Measurements from ENCODE around the gene ARMC2.
"Not testable (repeated sequence)": the region's sequence is repeated elsewhere in the genome, so short reads cannot be mapped to it uniquely, and the experiment has no call there.

The ARMC2 gene

DNA sequence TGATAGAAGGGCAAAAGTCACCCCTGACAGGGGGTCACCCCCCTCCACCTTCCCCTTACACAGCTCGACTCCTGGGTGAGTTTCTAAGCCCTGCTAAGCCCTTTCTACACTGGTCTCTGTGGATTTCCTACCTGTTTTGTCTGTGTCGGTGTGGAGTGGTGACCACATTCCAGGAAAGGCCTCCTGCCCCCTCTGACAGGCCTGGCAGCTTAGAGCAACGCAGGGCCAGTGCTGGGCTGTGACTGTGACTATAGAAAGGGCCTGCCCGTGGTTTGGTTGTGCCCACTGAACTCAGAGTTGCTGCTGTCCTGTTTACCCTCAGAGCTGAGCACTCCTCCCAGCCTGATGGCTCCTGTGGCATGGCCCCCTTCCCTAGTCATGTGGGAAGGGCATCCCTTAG lies 109.0 kb downstream of the ARMC2 start:
- DNase-seq, result no peak

DNA sequence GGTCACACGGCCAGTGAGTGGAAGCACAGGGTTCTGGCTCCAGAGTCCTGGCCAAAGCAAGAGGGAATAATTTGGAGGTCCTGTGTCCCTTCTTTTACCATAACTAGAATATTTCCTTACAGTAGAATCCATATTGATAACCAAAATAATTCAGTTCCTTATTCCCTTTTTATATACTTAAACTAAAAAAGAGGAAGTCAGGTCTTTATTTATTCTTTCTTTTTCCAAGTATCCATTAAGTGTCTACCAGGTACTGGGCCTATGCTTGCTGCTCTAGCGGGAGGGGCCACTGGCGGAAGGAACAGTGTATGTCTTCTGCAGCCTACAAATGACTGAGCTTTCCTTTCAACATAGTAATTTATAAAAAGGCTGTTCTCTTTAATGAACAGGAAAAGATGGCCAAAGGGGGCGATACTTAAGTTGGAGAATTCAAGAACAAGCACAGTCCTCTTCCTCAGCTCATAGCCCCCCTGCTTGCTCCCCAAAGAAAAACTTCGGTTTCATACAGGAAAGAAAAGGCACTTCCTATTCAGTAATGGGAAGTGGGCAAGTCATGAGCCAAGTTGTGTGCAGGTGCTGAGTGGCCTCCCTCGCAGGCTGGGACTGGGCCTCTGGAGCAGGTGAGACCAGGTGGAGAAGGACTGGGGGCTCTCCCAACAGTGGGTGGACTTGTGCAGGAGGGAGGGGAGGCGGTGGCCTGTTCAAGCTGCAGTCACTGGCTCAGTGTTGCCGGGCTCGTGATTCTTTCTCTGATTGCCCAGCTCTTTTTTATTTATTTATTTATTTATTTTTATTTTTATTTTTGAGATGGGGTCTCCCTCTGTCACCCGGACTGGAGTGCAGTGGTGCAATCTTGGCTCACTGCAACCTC lies 110.9 kb downstream of the ARMC2 start:
- DNase-seq, result no peak

DNA sequence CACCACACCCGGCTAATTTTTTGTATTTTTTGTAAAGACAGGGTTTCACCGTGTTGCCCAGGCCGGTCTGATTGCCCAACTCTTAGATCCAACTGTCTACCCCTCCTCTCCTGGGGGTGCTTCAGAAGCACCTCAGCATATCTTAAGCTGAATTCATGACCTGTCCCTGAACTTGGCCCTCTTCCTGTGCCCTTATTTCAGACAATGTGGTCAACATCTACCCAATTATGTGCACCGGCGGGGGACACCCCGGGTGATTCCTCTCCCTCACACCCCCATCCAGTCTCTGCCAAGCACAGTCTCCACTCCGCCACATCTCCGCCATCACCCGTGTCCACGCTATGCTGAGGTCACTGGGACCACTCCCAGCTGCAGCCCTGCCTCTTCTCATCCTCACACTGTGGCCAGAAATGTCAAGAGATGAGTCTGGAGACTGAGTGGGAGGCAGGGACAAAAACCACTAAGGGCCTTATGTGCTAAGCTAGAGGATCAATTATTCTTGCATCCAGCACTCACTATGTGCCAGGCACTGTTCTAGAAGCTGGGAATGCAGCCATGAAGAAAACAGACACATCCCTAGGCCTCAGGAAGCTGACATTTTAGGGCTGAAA lies 111.9 kb downstream of the ARMC2 start:
- no peak for DNase-seq

DNA sequence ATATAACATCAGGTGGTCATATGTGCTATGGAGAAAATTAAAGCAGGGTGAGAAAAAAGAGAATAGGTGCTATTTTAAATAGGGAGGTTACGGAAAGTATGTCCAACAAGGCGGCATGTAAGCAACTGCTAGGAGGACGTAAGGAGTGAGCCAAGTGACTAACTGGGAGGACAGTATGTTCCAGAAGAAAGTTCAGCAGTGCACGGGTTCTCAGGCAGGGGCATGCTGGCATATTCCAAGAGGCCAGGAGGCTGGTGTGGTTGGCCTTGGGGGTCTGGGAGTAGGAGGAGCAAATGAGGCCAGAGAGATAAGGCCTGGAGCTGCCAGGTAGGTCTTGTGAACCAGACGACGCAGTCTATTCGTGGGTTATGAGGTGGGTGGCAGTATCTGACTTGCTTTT lies 112.4 kb downstream of the ARMC2 start:
- no peak for DNase-seq

DNA sequence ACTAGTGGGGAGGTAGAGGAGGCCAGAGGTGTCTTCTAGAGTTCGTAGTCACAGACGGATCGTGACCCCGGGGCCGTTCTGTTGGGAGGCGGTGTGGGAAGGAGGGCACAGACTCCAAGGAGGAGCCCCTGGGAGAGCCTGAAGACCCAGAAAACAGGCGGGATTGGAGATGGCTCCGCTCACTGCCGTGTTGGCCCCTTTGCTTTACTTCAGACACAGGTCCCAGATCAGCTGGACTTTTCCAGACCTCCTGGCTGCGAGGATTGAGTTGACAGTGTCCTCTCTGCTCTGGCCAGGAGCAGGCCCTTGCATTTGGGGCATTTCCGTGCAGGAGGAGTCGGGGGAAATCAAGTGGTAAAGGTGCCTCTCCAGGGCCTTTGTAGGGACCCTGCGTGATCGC lies 112.9 kb downstream of the ARMC2 start:
- DNase-seq, result no peak

DNA sequence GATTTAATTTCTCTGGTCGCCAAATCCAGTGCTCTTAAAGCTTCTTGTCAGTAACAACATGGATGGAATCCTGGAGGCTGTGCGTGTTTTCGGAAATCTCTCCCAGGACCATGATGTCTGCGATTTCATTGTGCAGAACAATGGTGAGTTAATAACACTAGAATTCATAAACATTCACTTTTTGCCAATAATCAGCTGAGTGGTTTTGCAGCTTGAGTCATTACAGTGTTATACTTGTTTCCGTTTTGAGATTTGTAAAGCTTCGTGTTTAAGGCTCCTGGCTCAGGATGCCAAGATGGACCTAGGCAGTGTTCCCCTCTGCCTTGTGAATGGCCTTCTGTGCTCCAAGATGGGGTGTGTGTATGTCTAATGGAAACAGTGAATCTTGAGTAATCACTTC lies 113.8 kb downstream of the ARMC2 start:
- no peak for DNase-seq

DNA sequence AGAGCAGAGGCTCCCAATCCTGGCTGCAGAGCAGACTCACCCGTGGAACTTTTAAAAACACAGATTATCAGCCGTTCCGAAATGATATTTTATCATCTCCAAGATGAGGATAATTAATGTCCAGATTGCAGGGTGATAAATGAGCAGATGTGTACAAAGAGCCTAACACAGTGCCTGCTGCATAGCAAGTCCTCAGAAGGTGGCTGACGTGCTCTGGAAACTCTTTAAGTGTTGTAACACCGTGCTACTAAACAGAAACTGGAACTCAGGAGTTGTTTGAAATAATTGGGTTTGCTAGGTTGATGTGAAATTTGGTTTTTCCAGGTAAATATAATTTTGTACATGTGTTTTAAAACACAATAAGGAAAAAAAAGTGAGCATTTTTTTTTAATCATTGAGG lies 118.0 kb downstream of the ARMC2 start:
- no peak for DNase-seq

DNA sequence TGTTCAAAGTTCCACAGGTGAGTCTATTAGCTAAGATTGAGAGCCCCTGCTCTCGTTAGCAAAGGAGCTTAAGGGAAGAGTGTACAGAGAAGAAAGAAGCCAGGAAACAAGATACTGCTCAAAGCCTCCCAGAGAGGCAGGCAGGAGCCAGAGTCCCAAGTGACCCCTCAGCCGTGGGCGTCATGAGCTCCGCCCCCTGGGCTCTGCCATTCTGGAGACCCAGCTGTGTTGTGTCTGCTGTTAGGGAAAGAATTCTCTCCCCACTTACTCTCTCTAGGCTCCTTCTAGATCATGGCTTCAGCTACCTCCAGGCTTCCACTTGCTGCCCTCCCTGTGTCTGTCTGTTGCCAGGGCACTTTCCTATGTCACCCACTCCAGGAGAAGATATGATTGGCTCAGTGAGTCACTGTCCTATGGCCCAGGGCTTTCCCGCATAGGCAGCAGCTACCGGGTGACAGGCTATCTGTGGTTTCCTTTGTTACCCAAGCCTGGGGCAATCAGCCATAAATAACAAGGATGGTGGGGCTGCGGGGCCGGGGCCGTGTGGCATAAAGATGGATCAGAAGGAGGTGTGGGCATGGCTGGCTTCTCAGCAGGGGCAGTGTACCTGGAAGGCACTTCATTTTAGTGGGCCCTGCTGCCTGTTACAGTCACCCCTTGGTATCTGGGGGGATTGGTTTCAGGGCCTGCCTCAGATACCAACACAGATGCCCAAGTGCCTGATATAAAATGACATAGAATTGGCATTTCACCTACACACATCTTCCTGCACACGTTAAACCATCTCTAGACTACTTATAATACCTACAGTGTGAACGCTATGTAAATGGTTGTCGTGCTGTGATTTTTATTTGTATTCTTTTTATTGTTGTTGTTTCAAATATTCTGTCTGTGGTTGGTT lies 118.9 kb downstream of the ARMC2 start:
- no peak for DNase-seq

DNA sequence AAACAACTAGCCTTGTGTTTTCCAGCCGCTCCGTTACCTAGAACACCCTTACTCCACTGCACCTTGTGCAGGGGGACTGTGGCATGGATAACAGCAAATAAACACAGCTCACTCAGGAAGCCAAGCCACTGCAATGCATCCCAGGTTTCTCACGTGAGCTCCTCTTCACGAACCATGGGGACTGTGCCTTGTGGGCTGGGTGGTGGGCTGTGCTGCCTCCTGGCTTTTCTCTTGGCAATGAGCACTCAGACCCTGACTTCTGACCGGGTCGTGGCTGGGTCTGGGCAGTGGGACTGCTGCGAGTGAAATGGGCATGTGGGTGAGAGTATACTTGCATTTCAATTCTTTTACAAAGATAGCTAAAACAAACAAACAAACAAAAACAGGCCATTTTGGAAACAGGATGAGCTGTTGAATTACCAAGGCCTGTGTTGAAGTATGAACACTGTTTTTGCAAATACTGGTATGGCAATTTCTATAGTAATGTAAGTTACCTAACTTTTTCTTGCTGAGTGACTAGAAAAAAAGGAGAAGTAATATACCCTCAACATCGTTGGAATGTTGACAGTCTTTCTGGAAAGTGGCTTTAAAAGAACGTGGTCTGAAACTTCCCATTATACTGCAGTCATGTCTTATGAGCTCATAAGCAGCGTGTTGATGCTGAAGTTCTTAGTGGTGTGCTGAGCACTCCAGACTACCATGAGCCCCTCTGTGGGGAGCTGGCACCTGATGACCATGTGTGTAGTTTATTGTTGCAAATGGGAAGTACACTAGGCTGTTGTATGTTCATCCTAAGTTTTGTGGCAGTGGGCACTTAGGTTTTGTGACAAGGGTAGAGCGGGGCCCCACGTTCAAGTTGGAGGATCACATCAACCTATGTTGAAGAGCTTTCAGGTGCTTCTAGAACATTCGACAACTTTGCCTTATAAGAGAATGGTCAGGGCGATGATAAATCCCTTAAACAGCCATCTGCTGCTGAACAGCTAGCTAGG lies 120.4 kb downstream of the ARMC2 start:
- no peak for DNase-seq

DNA sequence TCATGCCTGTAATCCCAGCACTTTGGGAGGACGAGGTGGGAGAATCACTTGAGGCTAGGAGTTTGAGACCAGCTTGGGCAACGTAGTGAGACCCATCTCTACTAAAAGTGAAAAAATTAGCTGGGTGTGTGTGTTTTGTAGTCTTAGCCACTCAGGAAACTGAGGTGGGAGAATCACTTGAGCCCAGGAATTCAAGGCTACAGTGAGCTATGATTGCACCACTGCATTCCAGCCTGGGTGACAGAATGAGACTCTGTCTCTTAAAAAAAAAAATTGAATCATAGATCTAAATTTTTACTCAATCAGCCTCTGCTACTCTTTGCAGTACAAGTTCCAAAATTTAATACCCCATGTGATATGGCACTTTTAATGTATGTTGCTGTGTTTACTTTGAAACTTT lies 121.6 kb downstream of the ARMC2 start:
- DNase-seq, result no peak

DNA sequence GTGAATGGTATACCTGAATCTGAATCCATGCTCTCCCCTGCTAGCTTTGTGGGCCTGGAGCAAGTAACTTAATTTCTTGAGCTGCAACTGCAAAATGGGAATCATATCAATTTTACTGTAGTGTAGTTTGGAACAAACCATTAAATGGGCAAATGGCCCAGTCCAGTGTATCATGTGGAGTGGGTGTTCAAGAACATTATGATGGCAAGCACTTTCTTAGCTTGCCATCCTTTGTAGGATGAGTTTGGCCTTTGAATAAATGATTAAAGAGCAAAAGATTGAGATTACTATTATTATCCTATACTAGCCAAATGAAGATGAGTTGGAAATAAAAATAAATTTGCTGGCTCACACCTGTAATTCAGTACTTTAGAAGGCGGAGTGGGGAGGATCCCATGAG lies 126.0 kb downstream of the ARMC2 start:
- DNase-seq, result no peak

DNA sequence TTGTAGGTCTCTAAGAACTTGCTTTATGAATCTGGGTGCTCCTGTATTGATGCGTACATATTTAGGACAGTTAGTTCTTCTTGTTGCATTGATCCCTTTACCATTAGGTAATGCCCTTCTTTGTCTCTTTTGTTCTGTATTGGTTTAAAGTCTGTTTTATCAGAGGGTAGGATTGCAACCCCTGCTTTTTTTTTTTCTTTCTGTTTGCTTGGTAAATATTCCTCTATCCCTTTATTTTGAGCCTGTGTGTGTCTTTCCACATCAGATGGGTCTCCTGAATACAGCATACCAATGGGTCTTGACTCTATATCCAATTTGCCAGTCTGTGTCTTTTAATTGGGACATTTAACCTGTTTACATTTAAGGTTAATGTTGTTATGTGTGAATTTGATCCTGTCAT lies 130.4 kb downstream of the ARMC2 start:
- DNase-seq, result not testable (repeated sequence)

DNA sequence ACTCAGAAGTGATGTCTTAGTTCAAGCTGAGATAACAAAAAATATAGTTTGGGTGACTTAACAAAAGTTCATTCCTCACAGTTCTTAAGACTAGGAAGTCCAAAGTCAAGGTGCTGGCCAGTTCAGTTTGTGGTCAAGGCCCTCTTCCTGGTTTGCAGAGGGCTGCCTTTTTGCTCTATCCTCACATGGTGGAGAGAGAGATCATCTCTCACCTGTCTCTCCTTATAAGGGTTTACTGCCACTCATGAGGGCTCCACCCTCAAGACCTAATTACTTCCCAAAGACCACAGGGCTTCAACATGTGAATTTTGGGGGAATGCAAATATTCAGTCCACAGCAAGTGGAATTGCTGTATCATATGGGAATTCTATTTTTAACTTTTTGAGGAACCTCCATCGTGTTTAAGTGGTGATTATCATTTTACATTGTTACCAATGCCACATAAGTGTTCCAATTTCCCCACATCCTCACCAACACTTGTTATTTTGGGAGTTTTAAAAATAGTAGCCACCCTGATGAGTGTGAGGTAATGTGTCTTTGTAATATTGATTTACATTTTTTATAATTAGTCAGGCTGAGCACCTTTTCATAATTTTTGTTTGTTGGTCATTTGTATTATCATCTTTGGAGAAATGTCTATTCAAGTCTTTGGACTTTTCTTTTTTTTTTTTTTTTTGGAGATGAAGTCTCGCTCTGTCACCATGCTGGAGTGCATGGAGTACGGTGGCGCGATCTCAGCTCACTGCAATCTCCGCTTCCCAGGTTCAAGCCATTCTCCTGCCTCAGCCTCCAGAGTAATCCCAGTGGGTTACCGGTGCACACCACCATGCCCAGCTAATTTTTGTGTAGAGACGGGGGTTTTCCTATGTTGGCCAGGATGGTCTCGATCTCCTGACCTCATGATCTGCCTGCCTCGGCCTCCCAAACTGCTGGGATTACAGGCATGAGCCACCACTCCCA lies 134.2 kb downstream of the ARMC2 start:
- no peak for DNase-seq

DNA sequence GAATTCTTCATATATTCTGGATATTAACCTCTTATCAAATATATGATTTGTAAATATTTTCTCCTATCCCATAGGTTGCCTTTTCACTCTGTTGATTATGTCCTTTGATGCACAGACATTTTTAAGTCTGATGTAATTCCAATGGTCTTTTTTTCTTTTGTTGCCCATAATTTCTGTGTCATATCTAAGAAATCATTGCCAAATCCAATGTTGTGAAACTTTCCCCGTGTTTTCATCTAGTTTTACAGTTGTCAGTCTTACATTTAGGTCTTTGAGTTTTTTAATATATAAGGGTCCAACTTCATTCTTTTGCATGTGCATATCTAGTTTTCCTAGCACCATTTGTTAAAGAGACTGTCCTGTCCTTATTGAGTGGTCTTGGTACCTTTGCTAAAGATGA lies 134.9 kb downstream of the ARMC2 start:
- no peak for DNase-seq

DNA sequence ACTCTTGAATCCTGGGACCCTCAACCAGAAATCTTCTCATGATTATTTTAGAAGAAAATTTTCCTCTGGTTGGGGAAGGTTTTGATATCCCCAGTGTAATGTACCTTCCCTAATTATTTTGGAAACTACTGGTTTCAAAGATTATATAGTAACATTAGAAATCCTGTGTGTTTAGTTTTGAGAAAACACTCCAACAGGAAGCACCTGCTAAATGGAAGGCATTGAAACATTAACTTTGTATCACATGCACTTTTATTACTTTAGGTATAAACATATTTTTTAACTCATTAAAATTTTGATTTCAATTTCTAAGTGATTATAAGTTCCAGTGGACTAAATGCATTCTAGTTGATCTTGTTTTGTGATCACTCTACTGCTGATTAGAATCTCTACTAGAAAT lies 137.1 kb downstream of the ARMC2 start:
- DNase-seq, result no peak

DNA sequence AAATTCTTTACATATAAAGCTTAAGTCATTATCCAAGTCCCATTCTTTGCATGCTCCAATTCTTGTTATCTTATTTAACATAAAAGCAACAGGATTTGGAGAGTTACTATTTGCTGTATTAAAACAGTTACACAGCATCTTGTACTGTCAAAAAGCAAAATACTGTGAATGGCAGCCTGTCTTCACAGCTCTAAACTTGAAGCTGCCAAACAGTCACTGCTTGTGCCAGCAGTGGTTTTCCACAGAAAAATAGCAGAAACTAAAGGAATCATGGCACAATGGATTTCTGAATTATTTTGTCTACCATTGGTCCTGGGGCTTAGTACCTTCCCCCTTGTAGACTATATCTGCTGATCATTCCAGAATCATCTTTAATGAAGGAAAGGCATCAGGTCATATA lies 138.9 kb downstream of the ARMC2 start:
- DNase-seq, result no peak

DNA sequence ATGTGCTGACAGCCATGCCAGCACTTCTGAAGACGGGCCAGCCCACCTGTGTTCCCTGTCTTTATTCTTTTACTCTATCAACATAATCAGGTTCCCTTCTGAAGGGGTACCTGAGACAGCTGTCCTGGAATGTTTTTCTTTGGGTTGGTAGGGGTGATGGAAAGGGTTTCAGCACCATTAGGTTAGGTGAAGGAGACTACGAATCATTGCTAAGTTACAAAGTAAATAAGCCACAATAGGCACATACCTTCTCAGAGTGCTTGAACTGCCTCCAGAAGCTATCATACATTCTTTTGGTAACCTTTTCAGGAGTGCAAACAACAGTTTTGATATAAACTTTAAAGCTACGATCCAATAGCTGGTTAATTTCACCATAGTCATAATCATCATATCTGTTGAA lies 140.1 kb downstream of the ARMC2 start:
- DNase-seq, result no peak

DNA sequence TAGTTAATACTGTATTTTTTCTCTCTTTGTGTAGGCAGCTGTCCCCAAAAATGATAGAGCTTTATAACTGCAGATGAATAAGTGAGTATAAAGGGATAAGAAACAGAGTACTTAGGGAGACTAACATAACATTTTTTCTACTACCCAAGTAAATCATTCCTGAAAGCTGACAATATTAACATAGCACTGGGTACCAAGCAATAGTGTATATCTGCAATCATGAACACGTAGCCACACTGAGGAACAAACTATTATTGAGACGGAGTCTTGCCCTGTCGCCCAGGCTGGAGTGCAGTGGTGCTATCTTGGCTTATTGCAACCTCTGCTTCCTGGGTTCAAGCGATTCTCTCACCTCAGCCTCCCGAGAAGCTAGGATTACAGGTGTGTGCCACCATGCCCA lies 140.5 kb downstream of the ARMC2 start:
- no peak for DNase-seq

DNA sequence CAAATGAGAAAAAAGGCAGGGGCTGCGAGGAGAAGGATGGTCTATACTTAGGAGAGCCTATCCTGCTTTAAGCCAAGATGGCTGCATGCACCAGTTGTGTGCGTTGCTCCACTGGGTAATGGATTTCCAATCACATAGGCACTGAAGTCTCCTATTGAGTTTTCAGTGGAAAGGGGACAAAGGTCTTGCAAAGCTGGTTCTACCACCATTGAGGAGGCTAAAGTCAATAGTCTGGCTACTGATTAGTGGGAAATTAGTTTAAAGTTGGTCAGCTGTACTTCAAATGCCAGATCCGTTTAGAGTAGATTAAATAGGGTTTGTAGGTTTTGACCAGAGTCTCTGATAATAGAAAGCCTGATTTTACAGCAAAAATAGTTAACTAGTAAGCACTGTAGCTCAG lies 141.5 kb downstream of the ARMC2 start:
- DNase-seq, result no peak

DNA sequence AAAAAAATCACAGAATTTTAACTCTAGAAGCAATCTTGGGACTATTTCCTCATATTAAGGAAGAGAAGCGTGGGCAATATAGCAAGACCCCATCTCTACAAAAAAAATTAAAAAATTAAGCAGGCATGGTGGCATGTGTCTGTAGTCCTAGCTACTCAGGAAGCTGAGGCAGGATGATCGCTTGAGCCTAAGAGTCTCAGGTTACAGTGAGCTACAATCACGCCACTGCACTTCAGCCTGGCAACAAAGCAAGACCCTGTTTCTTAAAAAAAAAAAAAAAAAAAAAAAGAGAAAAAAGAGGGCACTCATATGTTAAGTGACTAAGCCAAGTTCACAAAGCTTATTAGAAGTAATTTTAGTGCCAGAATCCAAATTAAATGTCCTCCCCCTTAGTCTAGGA lies 145.7 kb downstream of the ARMC2 start:
- DNase-seq, result no peak

DNA sequence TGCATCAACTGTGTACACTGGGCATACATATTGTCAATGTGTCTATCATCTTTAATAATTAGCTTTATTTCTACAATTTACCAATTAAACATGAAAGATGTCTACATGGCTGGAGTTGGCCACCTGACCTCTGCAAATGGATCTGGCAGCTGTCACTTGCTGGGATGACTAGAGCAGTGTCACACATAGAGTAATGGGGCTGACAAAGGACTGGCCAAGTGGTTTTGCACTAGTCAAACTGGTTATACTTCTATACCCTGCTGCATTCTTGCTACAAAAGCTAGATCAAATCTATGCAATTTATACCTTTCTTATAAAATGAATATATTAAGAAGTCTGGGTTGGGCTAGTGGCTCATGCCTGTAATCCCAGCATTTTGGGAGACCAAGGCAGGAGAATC lies 147.1 kb downstream of the ARMC2 start:
- DNase-seq, result no peak
